GM12864 (cell line): Measurements from ENCODE around the gene CSNK2A1.

Experiments used
- DNase-seq: peaks from one replicate; pipeline ENCODE4 v3.0.0-alpha.2; 2011; ENCODE audit warnings: low read depth
- H3K4me3 ChIP-seq: 2 replicates; pipeline ENCODE4 v1.5.1; 2011; ENCODE audit warnings: mild to moderate bottlenecking, low read depth, low read length, control low read depth
- TF ChIP-seq, protein P1 (sequence below): IDR thresholded peaks from 2 replicates; pipeline ENCODE4 v1.5.1; 2011; ENCODE audit warnings: low read depth, mild to moderate bottlenecking, moderate library complexity, low read length, control low read depth, inconsistent platforms; ENCODE audit errors: missing control alignments

The CSNK2A1 gene

DNA sequence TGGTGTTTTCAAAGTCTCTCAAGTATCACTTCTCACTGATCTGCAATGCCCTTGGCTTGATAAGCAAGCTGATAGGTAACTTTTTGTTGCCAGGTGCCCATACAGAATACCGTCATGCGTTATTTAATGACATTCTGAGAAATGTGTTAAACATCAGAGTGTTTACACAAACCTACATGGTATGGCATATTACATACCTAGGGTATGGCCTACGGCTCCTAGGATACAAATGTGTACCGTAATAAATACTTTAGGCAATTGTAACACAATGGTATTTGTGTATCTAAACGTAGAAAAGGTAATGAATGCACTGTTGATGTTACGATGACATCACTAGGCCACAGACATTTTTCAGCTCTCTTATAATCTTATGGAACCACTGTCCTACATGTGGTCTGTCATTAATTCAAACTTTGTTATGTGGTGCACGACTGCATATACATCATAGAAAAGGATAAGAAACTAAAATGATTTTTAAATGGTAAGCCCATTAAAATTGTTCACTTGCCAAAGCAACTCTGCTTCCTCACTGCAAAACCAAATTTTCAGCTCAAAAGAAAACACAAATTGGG is 35.7 kb downstream of the CSNK2A1 start:
- no peak overlapping the region for H3K4me3 ChIP-seq
- DNase-seq = no peak
- TF ChIP-seq, protein P1, sequence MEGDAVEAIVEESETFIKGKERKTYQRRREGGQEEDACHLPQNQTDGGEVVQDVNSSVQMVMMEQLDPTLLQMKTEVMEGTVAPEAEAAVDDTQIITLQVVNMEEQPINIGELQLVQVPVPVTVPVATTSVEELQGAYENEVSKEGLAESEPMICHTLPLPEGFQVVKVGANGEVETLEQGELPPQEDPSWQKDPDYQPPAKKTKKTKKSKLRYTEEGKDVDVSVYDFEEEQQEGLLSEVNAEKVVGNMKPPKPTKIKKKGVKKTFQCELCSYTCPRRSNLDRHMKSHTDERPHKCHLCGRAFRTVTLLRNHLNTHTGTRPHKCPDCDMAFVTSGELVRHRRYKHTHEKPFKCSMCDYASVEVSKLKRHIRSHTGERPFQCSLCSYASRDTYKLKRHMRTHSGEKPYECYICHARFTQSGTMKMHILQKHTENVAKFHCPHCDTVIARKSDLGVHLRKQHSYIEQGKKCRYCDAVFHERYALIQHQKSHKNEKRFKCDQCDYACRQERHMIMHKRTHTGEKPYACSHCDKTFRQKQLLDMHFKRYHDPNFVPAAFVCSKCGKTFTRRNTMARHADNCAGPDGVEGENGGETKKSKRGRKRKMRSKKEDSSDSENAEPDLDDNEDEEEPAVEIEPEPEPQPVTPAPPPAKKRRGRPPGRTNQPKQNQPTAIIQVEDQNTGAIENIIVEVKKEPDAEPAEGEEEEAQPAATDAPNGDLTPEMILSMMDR = no peak

DNA sequence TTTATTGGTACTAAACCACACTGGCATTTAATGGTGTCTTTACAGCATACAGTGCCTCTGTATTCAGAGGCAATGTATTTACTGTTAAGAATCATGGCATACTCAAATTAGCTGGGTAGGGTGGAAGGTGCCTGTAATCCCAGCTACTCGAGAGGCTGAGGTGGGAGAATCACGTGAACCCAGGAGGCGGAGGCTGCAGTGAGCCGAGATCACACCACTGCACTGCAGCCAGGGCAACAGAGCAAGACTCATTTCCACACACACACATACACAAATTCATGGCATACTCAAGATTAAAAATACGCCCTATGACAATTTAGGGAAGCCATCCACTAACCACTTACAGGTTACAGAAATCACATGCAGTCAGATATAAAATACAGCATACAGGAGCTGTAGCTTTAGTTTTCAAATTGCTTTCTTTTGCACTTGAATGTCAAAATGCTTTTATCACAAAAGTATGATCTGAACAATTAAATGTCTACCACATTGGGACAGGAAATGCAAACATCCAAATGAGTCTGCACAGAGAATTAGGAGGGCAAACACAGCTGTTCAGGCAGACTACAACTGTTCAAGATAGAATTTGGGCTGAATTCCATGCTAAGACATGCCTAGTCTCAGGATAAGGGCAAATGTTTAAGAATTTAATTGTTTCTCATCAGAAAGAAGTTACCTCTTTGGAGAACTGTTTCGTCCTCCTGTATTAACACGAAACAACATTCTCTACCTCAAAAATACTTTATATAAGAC is 36.4 kb downstream of the CSNK2A1 start:
- TF ChIP-seq, protein P1 = no peak
- DNase-seq = no peak
- H3K4me3 ChIP-seq = no peak overlapping the region

DNA sequence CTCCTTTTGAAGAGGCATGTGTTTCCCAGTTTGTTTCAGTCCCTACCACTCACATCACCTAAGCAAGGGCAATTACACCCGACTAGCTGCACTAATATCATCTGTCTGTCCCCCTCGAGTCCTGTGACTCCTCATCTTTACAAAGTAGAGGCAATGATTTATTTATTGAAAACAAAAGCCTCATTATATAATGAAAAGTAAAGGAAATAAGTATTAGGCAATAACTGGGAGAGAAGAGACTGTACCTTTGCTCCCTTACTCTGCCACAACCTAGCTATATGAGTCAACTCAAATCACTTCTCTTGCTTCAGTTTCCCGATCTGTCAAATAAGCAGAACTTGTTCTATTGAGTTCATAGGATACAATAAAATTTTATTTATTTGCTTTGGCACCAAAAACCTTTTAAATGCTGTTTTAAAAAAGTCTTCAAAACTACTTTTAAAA is 38.9 kb downstream of the CSNK2A1 start:
- no peak for DNase-seq
- TF ChIP-seq, protein P1 = no peak
- H3K4me3 ChIP-seq = no peak overlapping the region

DNA sequence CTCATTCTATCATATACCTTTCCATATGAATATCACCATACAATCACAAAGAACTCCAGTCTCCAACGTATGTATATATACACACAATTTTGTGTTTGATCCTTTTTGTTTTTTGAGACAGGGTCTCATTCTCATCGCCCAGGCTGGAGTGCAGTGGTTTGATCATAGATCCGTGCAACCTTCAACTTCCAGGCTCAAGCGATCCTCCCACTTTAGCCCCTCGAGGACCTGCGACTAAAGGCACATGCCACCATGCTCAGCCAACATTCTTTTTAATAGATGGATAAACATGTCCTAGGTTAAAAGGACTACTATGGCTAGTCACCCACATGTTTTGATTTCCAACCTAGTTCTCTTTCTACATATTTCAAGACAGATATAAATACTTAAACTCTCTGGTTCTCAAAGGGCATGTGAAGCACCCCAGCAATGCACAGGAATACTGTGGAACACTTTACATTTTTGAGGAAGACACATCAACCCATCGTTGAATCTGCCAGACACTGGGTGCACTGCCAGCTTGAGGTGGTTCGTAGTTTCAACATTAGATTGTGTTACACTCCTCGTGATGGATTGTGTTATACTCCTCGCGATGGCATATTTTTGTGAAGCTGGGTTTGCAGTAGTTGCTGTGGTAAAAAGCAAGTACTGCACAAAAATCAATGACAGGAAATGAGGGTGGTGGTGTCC is 40.4 kb downstream of the CSNK2A1 start:
- DNase-seq = no peak
- H3K4me3 ChIP-seq = no peak overlapping the region
- TF ChIP-seq, protein P1 = no peak

DNA sequence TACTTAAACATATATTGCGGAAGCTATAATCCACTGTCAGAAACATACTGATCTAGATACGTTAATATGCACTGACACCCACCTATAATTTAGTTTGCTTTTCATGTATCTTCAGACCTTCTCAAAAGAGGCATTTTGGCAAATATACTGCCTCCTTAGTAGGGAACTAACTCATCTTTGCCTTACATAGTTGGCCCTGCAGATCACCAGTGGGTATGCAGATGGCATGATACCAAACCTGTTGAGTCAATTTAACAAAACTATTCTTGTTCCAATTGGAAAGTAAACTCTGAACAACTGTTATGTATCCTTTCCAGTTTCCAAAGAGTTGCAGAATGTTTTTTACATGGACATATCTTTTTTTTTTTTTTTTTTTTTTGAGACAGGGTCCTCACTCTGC is 45.6 kb downstream of the CSNK2A1 start:
- H3K4me3 ChIP-seq = no peak overlapping the region
- DNase-seq = no peak
- TF ChIP-seq, protein P1 = no peak

DNA sequence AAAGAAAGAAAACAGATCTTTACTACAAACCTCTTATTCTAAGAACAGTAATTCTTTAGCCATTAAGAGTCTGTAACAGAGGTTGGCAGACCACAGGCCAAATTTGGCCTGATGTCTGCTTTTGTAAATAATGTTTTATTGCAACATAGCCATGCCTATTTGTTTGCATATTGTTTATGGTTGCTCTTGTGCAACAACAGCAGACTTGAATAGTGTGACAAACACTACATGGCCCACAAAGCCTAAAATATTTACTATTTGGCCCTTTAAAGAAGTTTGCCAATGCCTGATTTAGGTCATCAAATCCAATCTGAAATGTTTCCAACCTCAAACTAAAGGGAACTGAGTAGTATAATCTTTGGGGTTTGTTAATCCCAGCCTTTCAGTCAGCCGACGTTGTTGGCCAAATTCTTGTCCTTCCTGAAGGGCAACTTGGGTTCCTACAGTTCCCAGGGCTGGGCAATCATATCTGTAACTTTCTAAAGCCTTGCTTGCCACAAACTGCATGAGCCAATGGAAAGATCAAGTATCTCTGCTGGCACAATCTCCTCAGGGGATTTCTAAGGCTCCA is 47.4 kb downstream of the CSNK2A1 start:
- no peak for DNase-seq
- TF ChIP-seq, protein P1 = no peak
- no peak overlapping the region for H3K4me3 ChIP-seq
